HG03025 (cell line): ENCODE data around the gene TUT7.
"Not testable (repeated sequence)": the region's sequence is repeated elsewhere in the genome, so short reads cannot be mapped to it uniquely, and the experiment has no call there.

Experiments
- ATAC-seq: cut with Tn5 transposase; IDR thresholded peaks from one replicate; pipeline ENCODE4 v1.9.1; 2021; ENCODE audit warnings: mild to moderate bottlenecking, moderate library complexity; ENCODE audit not compliant: unreplicated experiment, low FRiP score

TUT7 gene

DNA sequence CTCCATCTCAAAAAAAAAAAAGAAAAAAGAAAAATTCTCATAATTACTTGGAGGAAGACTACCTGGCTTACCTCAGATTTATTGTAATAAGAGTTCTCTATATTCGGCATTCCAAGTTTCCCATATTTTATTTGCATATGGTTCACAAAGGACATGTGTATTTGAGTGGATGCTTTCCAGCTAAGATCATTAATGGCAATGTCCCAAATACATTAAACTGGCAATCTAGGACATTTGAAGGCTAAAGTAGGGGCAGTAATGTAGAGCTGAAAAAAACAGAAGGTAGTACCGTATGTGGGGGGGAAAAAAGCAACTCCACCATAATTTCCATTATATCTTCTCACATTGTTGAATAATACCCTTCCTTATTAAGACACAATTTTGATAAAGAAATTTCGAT is 4.9 kb downstream of the TUT7 start:
- no peak for ATAC-seq

DNA sequence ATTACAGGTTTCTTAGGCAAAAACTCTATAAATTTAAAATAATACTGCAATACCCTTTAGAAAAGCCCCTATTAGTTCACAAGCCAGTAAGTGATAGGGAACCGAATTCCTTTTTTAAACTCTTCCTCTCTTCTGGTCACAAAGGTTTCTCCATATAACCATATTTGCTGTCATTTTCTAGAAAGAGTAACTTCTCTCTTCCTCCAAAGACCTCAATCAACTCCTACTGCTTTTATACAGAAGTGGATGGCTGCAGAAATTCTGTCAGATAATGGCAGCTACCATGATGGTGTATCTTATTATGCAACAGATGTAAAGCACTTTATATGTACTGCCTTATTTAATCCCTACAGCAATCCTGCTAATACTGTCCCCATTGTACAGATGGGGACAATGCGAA is 6.2 kb downstream of the TUT7 start:
- ATAC-seq: no peak

DNA sequence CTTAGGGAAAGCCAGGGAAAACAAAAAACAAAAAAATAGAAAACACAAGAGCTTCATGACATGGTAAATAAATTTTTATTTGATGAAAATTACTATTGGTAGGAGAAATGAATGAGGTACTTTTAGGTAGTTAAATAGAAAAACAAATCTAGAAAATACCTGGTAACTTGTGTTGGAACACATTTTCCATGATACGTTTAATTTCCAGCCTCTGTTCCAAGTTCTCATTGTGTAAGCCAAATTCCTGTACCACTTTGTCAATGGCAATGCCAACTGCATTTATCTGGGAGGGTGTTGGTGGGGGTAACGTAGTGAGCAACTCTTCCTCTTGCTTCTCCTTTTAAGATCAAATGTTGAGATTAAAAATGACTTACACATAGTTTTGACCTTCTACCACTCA is 9.4 kb downstream of the TUT7 start:
- ATAC-seq: no peak

- ATAC-seq: no peak
Measured at GRCh38 chr9:86342269-86342668, 11.9 kb downstream of the TUT7 start.

DNA sequence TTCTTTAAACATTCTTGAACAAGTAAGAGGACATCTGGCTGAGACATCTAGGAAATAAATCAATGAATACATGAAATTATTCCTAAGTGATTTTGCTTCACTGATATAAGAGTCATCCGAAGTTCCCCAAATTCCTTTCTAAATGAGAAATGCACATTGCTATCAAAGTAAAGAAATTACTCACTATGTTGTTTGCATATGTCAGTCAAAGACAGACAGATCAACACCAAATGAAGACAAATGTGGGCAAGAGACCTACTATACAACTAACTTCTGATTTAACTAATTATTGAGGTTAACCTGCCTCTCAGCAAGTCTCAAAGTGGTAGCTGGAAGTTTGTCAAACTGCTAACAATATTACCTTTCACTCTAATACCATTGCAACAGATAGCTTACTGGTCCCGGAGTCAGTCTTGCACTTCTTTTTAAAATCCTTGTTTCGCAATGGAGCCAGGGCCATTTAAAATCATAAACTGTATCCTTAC is 13.2 kb downstream of the TUT7 start:
- no peak for ATAC-seq

- no peak for ATAC-seq
Measured at GRCh38 chr9:86340356-86341006, 13.7 kb downstream of the TUT7 start.

GRCh38 chr9:86337469-86338108 is 16.6 kb downstream of the TUT7 start:
- ATAC-seq: no peak

DNA sequence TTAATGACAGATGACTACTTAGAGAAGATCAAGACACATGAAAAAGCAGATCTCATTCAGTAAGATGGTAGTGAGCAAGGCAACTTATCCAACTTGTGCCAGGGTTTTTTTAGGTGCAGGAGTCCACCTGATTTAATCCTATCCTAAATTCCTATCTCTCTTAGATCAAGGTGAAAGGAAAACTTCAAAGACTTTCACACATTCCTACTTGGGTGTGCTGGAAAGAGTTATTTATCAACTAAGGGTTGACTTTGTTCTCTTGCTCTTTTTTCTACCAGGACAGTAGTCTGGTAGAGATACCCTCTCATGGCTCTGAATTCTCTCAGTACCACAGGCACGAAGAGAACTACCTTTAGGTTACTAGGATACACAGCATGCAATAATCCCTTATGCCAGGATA is 18.2 kb downstream of the TUT7 start:
- no peak for ATAC-seq

- no peak for ATAC-seq
Measured at GRCh38 chr9:86333651-86334050, 20.6 kb downstream of the TUT7 start.

GRCh38 chr9:86330186-86330585 is 24.0 kb downstream of the TUT7 start:
- no peak for ATAC-seq

- no peak for ATAC-seq
Measured at GRCh38 chr9:86329649-86330048, 24.6 kb downstream of the TUT7 start.

DNA sequence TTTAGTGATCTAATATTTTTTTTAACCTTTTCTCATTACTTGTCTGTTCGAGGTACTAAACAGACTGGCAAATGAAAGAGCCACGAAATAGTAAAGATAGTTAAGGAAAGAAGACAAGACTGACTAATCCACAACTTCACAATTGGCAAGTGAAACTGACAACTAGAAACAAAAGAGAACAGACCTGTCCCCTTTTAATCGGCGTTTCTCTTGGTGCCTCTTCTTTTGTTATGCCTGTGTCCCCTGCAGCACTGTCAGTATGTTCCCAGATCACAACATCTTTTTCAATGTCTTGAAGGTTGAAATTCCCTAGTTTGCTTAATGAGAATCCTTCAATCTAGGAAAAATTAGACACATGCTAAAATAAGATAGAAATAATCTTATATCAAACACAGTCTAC is 26.1 kb downstream of the TUT7 start:
- ATAC-seq: no peak

GRCh38 chr9:86326536-86326935 is 27.7 kb downstream of the TUT7 start:
- no peak for ATAC-seq

DNA sequence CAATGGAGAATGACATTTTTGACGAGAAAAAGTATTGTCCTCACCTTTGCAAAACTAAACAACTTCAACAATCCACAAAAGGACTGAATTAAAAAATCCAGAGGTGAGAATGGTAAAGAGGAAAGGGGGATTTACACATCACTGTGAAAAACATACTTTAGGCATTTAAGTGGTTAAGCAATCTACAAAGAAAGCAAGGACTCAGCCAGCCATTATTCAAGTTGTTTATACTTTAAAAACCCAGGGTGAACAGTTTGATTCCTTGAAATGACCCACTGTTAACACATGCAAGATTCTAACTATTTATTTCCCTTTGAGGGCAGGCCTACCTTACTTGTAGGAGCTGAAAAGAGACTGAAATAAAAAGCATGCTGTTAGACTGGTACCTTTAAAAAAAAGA is 29.3 kb downstream of the TUT7 start:
- no peak for ATAC-seq

GRCh38 chr9:86324308-86324707 is 29.9 kb downstream of the TUT7 start:
- no peak for ATAC-seq

GRCh38 chr9:86322973-86323644 is 31.1 kb downstream of the TUT7 start:
- ATAC-seq: no peak

DNA sequence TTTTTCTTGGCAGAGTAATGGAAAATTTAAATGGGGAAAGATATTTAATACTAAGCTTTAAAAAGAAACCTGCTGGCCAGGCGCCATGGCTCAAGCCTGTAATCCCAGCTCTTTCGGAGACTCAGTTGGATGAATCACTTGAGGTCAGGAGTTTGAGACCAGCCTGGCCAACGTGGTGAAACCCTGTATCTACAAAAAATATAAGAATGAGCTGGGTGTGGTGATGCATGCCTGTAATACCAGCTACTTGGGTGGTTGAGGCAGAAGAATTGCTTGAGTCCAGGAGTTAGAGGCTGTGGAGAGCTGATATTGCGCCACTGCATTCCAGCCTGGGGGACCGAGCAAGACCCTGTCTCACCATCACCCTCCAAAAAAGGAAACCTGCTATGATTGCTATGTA is 32.8 kb downstream of the TUT7 start:
- ATAC-seq: no peak

DNA sequence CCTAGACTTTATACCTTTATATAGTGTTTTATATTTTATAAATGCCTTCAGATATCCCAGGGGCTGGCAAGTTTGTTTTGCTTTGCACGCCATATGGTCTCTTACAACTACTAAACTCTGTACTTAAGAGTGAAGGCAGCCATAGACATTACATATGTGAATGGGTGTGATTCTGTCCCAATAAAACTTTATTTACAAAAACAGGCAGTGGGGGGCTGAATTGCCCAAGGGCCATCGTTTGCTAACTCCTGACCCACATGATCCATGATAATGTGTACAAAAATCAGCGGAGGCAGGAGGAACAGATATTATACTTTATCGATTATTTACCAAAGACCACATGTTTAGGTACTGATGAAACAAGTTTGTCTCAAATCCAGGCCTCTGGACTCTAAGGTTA is 36.0 kb downstream of the TUT7 start:
- no peak for ATAC-seq

- no peak for ATAC-seq
Measured at GRCh38 chr9:86315078-86315477, 39.1 kb downstream of the TUT7 start.

GRCh38 chr9:86312959-86313358 is 41.3 kb downstream of the TUT7 start:
- ATAC-seq: not testable (repeated sequence)

DNA sequence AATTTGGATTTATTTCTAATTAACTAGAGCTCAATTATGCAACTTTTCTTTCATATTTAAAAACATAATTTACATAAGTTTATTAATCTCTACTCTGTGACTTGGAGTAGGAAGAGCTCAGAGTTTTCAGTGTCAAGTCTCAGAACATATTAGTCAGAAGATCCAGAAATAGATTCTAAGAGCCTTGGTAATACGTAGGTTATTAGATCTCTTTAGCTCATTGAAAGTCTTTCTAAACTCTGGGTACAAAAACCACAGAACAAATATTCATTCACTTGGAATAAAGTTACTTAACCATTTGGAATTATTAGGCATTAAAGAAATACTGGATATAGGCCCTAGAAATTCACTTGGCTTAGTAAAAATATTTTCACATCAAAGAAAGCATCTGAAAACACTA is 45.5 kb downstream of the TUT7 start:
- ATAC-seq: no peak

GRCh38 chr9:86304236-86304730 is 49.9 kb downstream of the TUT7 start:
- no peak for ATAC-seq
